ENCODE results near the gene SHISA9.

Gene SHISA9

GRCh38 chr16:13178318-13178717 is 276.9 kb downstream of the SHISA9 start:
- DNase-seq (ENCODE audit: low read depth) = no peak
- no peak overlapping the region for H3K4me3 ChIP-seq (ENCODE audit: control insufficient read depth, low read depth, low read length)
- TF ChIP-seq CTCF (IDR thresholded peaks at IDR 0.05; ENCODE audit: control insufficient read depth, insufficient read depth, low read depth, low read length, missing control alignments) = no peak

GRCh38 chr16:13181432-13181831 is 280.0 kb downstream of the SHISA9 start:
- no peak for TF ChIP-seq CTCF (IDR thresholded peaks at IDR 0.05; ENCODE audit: control insufficient read depth, insufficient read depth, low read depth, low read length, missing control alignments)
- no peak for DNase-seq (ENCODE audit: low read depth)
- no peak overlapping the region for H3K4me3 ChIP-seq (ENCODE audit: control insufficient read depth, low read depth, low read length)

GRCh38 chr16:13186813-13187212 is 285.4 kb downstream of the SHISA9 start:
- no peak for DNase-seq (ENCODE audit: low read depth)
- no peak overlapping the region for H3K4me3 ChIP-seq (ENCODE audit: control insufficient read depth, low read depth, low read length)
- no peak for TF ChIP-seq CTCF (IDR thresholded peaks at IDR 0.05; ENCODE audit: control insufficient read depth, insufficient read depth, low read depth, low read length, missing control alignments)

GRCh38 chr16:13189250-13189649 is 287.9 kb downstream of the SHISA9 start:
- TF ChIP-seq CTCF (IDR thresholded peaks at IDR 0.05; ENCODE audit: control insufficient read depth, insufficient read depth, low read depth, low read length, missing control alignments) = no peak
- no peak overlapping the region for H3K4me3 ChIP-seq (ENCODE audit: control insufficient read depth, low read depth, low read length)
- no peak for DNase-seq (ENCODE audit: low read depth)

GRCh38 chr16:13193721-13194120 is 292.3 kb downstream of the SHISA9 start:
- no peak for TF ChIP-seq CTCF (IDR thresholded peaks at IDR 0.05; ENCODE audit: control insufficient read depth, insufficient read depth, low read depth, low read length, missing control alignments)
- DNase-seq (ENCODE audit: low read depth) = no peak

GRCh38 chr16:13194766-13195165 is 293.4 kb downstream of the SHISA9 start:
- H3K4me3 ChIP-seq (ENCODE audit: control insufficient read depth, low read depth, low read length) = no peak overlapping the region
- no peak for TF ChIP-seq CTCF (IDR thresholded peaks at IDR 0.05; ENCODE audit: control insufficient read depth, insufficient read depth, low read depth, low read length, missing control alignments)
- no peak for DNase-seq (ENCODE audit: low read depth)

More at GRCh38 chr16:13193721-13194120, 292.3 kb downstream of the SHISA9 start:
- no peak overlapping the region for H3K4me3 ChIP-seq (ENCODE audit: control insufficient read depth, low read depth, low read length)

GRCh38 chr16:13203725-13204124 is 302.3 kb downstream of the SHISA9 start:
- no peak for TF ChIP-seq CTCF (IDR thresholded peaks at IDR 0.05; ENCODE audit: control insufficient read depth, insufficient read depth, low read depth, low read length, missing control alignments)
- no peak for DNase-seq (ENCODE audit: low read depth)
- H3K4me3 ChIP-seq (ENCODE audit: control insufficient read depth, low read depth, low read length) = no peak overlapping the region

Measured in AG09309 (cell line).